ENCODE data around the gene LRBA. TPM values are rescaled to one million over a fixed set of nuclear protein-coding genes. Genes with fewer than 3 reads are reported as not detected.
A peak's percentile ranks its signal among the peaks of the same experiment; 100 is the strongest.

The LRBA gene
- total and polyA plus RNA-seq, 5 donors from 2014 or later: 23.0 to 95.3 (median 25.4) TPM

DNA sequence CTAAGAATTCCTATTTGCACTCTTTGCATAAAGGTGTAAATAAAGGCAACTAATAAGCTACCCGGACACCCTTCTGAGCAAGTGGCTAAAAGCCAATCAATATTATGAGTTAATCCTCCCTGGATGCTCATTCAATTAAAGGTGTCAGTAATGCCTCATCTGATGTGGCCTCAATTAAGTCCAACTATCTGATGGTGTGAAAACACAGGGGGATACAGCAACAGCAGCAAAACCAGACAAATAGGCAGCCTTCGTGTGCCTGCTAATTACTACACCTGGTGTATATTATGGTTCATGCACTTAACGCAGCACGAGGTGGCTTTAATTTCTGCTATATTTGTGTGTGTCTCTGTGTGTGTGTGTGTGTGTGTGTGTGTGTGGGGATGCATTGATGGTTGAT lies 692.4 kb downstream of the LRBA start:
- no peaks in the 10 kb centered on the region for H3K9me3 ChIP-seq (ENCODE audit: control insufficient read depth in 2 of 2, low read length in 2 of 2)
- H3K4me1 ChIP-seq (ENCODE audit: control insufficient read depth, insufficient read depth, low read length, poor library complexity, severe bottlenecking): no peaks in the 10 kb centered on the region
- peaks cover 0 to 1% (median 0%) of the 10 kb centered on the region in 7 donors for H3K9me3 Mint-ChIP-seq
- ATAC-seq (ENCODE audit: low read depth in 2 of 2): no peak
- no peaks in the 10 kb centered on the region for H3K27me3 ChIP-seq (ENCODE audit: control insufficient read depth, insufficient read depth, low read length)
- H3K27ac Mint-ChIP-seq: no peak overlapping the region
- peaks cover 0 to 7% (median 0%) of the 10 kb centered on the region in 4 donors for H3K4me1 Mint-ChIP-seq
- H3K4me3 Mint-ChIP-seq: no peak overlapping the region
- no peak for DNase-seq
- H3K36me3 ChIP-seq (ENCODE audit: control insufficient read depth, insufficient read depth, low read length): peaks cover 24% of the 10 kb centered on the region
- H3K27ac ChIP-seq (ENCODE audit: insufficient read depth, low read length, poor library complexity, severe bottlenecking): no peak overlapping the region
- H3K27me3 Mint-ChIP-seq: no peaks in the 10 kb centered on the region
- H3K36me3 Mint-ChIP-seq: peaks cover 36% of the 10 kb centered on the region
- H3K4me3 ChIP-seq (ENCODE audit: low read depth, low read length): no peak overlapping the region

DNA sequence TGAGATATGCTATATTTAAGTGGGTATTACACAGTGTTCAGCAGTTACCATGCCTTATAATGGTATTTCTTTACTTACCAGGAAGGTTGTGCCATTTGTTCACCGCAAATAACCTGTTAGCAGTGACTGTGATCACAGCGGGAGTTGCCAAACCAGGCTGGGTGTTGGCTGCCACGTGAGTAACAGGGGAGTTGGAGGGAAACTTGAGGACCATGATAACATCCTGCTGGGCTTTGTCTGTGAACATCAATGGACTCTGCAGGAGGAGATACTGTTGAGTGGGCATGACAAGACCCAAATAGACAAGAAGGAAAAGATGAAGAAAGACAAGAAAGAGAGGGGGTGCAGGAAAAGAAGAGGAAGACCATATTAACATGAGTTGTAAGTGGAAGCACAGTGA lies 694.0 kb downstream of the LRBA start:
- Mint-ChIP-seq H3K9me3 (peaks cover 0 to 1% (median 0%) of the 10 kb centered on the region in 7 donors), H3K4me1 (peaks cover 0 to 8% (median 4%) of the 10 kb centered on the region in 4 donors), H3K27ac (peak overlapping the region in 2 of 3 donors; percentile 5 to 17), H3K4me3 (no peak overlapping the region), H3K27me3 (no peaks in the 10 kb centered on the region), H3K36me3 (peaks cover 40% of the 10 kb centered on the region)
- Histone ChIP-seq H3K27ac (ENCODE audit: insufficient read depth, low read length, poor library complexity, severe bottlenecking) (no peak overlapping the region), H3K9me3 (ENCODE audit: control insufficient read depth in 2 of 2, low read length in 2 of 2) (no peaks in the 10 kb centered on the region), H3K27me3 (ENCODE audit: control insufficient read depth, insufficient read depth, low read length) (no peaks in the 10 kb centered on the region), H3K36me3 (ENCODE audit: control insufficient read depth, insufficient read depth, low read length) (peaks cover 27% of the 10 kb centered on the region), H3K4me1 (ENCODE audit: control insufficient read depth, insufficient read depth, low read length, poor library complexity, severe bottlenecking) (no peaks in the 10 kb centered on the region), H3K4me3 (ENCODE audit: low read depth, low read length) (no peak overlapping the region)
- DNase-seq (no peak), ATAC-seq (ENCODE audit: low read depth in 2 of 2) (no peak)

DNA sequence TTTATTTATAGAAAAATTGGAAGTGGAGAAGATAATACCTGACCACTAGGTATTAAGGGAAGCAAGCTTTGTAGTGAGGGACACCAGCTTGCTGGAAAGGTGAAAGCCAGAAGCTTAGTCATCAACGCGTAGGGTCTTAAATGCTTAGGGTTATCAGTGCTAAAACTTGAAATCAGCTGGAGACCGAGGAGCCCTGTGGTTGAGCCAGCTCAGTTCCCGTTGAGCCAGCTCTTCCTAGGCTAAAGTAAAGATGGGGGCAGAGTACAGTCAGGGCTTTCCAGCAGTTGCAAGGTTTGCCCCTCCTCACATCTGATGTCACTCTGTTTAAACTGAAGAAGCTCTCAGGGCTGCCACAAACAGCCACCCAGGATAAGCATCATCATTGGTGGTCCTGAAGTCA lies 696.1 kb downstream of the LRBA start:
- ATAC-seq (ENCODE audit: low read depth in 2 of 2): no peak
- DNase-seq: no peak
- Mint-ChIP-seq H3K4me1 (peaks cover 0 to 8% (median 4%) of the 10 kb centered on the region in 4 donors), H3K27me3 (no peaks in the 10 kb centered on the region), H3K9me3 (no peaks in the 10 kb centered on the region), H3K27ac (no peak overlapping the region), H3K4me3 (no peak overlapping the region), H3K36me3 (peaks cover 41% of the 10 kb centered on the region)
- no peaks in the 10 kb centered on the region for H3K27me3 ChIP-seq (ENCODE audit: control insufficient read depth, insufficient read depth, low read length)
- no peak overlapping the region for H3K27ac ChIP-seq (ENCODE audit: insufficient read depth, low read length, poor library complexity, severe bottlenecking)
- no peaks in the 10 kb centered on the region for H3K9me3 ChIP-seq (ENCODE audit: control insufficient read depth in 2 of 2, low read length in 2 of 2)
- no peak overlapping the region for H3K4me3 ChIP-seq (ENCODE audit: low read depth, low read length)
- no peaks in the 10 kb centered on the region for H3K4me1 ChIP-seq (ENCODE audit: control insufficient read depth, insufficient read depth, low read length, poor library complexity, severe bottlenecking)
- peaks cover 26% of the 10 kb centered on the region for H3K36me3 ChIP-seq (ENCODE audit: control insufficient read depth, insufficient read depth, low read length)

DNA sequence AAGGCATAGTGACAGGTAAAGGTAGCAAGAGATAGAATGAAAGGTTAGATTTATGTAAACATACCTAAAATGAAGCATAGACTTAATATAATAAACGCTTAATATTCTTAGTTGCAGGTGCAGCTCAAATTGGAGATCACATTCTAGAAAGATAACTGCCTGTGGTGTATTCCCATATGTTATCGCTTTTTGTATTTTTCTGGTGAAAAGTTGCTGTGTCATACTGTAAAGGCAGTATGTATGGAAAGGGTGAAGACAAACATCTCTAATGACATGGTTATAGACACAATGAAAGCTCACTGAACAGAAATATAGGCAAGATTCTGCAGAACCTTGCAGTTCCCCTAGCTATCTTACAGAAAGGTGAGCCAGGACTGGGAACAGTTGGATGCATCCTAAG lies 696.6 kb downstream of the LRBA start:
- Histone ChIP-seq H3K4me1 (ENCODE audit: control insufficient read depth, insufficient read depth, low read length, poor library complexity, severe bottlenecking) (no peaks in the 10 kb centered on the region), H3K36me3 (ENCODE audit: control insufficient read depth, insufficient read depth, low read length) (peaks cover 26% of the 10 kb centered on the region), H3K27me3 (ENCODE audit: control insufficient read depth, insufficient read depth, low read length) (no peaks in the 10 kb centered on the region), H3K4me3 (ENCODE audit: low read depth, low read length) (no peak overlapping the region), H3K27ac (ENCODE audit: insufficient read depth, low read length, poor library complexity, severe bottlenecking) (no peak overlapping the region), H3K9me3 (ENCODE audit: control insufficient read depth in 2 of 2, low read length in 2 of 2) (no peaks in the 10 kb centered on the region)
- no peak overlapping the region for H3K4me3 Mint-ChIP-seq
- no peaks in the 10 kb centered on the region for H3K27me3 Mint-ChIP-seq
- DNase-seq: no peak
- peaks cover 41% of the 10 kb centered on the region for H3K36me3 Mint-ChIP-seq
- no peak for ATAC-seq (ENCODE audit: low read depth in 2 of 2)
- H3K9me3 Mint-ChIP-seq: no peaks in the 10 kb centered on the region
- peaks cover 0 to 8% (median 4%) of the 10 kb centered on the region in 4 donors for H3K4me1 Mint-ChIP-seq
- H3K27ac Mint-ChIP-seq: no peak overlapping the region

DNA sequence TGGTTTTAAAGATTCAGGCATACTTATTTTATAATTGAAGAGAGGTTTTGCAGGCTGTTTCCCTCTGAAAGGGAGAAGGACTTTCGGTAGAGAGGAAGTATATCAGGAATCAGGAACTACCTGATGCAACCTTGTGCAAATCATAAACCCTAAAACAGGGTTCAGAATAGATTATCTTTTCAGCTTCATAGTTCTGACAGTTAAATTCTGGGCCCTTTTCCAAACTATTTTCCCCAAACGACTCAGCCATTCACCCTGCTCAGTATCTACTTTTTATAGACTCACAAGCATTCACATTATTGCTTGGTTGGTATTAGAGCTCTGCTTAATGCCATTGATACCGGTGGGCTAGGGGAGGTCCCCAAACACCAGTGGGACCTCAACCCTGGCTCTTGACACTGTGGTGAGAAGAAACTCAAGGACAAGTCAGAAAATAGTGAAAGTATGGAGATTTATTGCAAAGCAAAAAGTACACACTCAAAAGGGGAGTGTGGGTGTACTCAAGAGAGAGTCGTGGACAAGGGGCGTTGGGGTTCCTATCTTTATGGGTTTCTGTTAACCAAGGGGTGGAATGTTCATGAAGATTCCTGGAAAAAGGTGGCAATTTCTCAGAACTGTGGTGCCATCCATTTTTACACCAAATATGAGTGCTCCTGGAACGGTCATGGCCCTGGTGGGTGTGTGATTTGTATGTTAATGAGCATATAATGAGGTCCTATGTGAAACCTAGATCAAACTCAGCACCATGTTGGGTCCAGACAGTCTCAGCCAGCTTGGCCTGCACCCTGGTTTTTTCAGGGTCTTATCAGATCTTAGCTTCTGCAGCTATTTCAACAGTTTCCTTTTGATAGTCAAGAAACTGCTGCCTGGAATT lies 698.5 kb downstream of the LRBA start:
- H3K4me3 ChIP-seq (ENCODE audit: low read depth, low read length): no peak overlapping the region
- Mint-ChIP-seq H3K27me3 (no peaks in the 10 kb centered on the region), H3K9me3 (no peaks in the 10 kb centered on the region), H3K36me3 (peaks cover 41% of the 10 kb centered on the region), H3K4me3 (no peak overlapping the region), H3K4me1 (peaks cover 0 to 8% (median 4%) of the 10 kb centered on the region in 4 donors), H3K27ac (peak overlapping the region in 1 of 3 donors; percentile 2)
- DNase-seq (no peak), ATAC-seq (ENCODE audit: low read depth in 2 of 2) (no peak)
- H3K36me3 ChIP-seq (ENCODE audit: control insufficient read depth, insufficient read depth, low read length): peaks cover 26% of the 10 kb centered on the region
- no peaks in the 10 kb centered on the region for H3K9me3 ChIP-seq (ENCODE audit: control insufficient read depth in 2 of 2, low read length in 2 of 2)
- H3K4me1 ChIP-seq (ENCODE audit: control insufficient read depth, insufficient read depth, low read length, poor library complexity, severe bottlenecking): no peaks in the 10 kb centered on the region
- no peak overlapping the region for H3K27ac ChIP-seq (ENCODE audit: insufficient read depth, low read length, poor library complexity, severe bottlenecking)
- H3K27me3 ChIP-seq (ENCODE audit: control insufficient read depth, insufficient read depth, low read length): no peaks in the 10 kb centered on the region

- DNase-seq: no peak
- H3K27me3 ChIP-seq (ENCODE audit: control insufficient read depth, insufficient read depth, low read length): no peaks in the 10 kb centered on the region
- Mint-ChIP-seq H3K4me3 (no peak overlapping the region), H3K4me1 (peaks cover 0 to 7% (median 2%) of the 10 kb centered on the region in 4 donors), H3K27me3 (no peaks in the 10 kb centered on the region), H3K27ac (no peak overlapping the region), H3K9me3 (no peaks in the 10 kb centered on the region), H3K36me3 (peaks cover 36% of the 10 kb centered on the region)
- H3K4me3 ChIP-seq (ENCODE audit: low read depth, low read length): no peak overlapping the region
- H3K9me3 ChIP-seq (ENCODE audit: control insufficient read depth in 2 of 2, low read length in 2 of 2): no peaks in the 10 kb centered on the region
- H3K27ac ChIP-seq (ENCODE audit: insufficient read depth, low read length, poor library complexity, severe bottlenecking): no peak overlapping the region
- peaks cover 31% of the 10 kb centered on the region for H3K36me3 ChIP-seq (ENCODE audit: control insufficient read depth, insufficient read depth, low read length)
- no peak for ATAC-seq (ENCODE audit: low read depth in 2 of 2)
- H3K4me1 ChIP-seq (ENCODE audit: control insufficient read depth, insufficient read depth, low read length, poor library complexity, severe bottlenecking): no peaks in the 10 kb centered on the region
Measured at GRCh38 chr4:150315691-150316090, 699.4 kb downstream of the LRBA start.

- Mint-ChIP-seq H3K27ac (no peak overlapping the region), H3K9me3 (no peaks in the 10 kb centered on the region), H3K27me3 (no peaks in the 10 kb centered on the region), H3K4me3 (no peak overlapping the region), H3K36me3 (peaks cover 36% of the 10 kb centered on the region), H3K4me1 (peaks cover 0 to 7% (median 2%) of the 10 kb centered on the region in 4 donors)
- H3K4me1 ChIP-seq (ENCODE audit: control insufficient read depth, insufficient read depth, low read length, poor library complexity, severe bottlenecking): no peaks in the 10 kb centered on the region
- H3K27ac ChIP-seq (ENCODE audit: insufficient read depth, low read length, poor library complexity, severe bottlenecking): no peak overlapping the region
- H3K27me3 ChIP-seq (ENCODE audit: control insufficient read depth, insufficient read depth, low read length): no peaks in the 10 kb centered on the region
- no peaks in the 10 kb centered on the region for H3K9me3 ChIP-seq (ENCODE audit: control insufficient read depth in 2 of 2, low read length in 2 of 2)
- DNase-seq (no peak), ATAC-seq (ENCODE audit: low read depth in 2 of 2) (no peak)
- H3K4me3 ChIP-seq (ENCODE audit: low read depth, low read length): no peak overlapping the region
- peaks cover 30% of the 10 kb centered on the region for H3K36me3 ChIP-seq (ENCODE audit: control insufficient read depth, insufficient read depth, low read length)
Measured at GRCh38 chr4:150315175-150315574, 699.9 kb downstream of the LRBA start.

DNA sequence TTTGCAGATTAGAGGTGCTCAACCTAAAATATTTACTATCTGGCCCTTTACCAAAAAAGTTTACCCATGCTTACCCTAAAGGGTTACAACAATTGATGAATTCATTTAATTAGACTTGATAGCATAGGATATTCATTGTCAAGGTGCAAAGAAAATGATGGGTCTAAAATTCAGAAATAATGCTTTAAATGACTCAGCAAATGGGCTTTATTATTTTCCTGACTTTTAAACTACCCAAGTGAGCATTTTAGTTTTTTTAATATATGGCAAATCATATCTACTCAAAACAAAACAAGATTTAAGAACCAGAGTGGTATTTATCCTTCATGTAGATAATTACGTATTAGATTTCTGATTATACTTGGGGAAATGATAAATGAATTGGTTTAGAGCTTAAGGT lies 701.1 kb downstream of the LRBA start:
- Mint-ChIP-seq H3K4me1 (peaks cover 0 to 7% (median 1%) of the 10 kb centered on the region in 4 donors), H3K27me3 (no peaks in the 10 kb centered on the region), H3K9me3 (no peaks in the 10 kb centered on the region), H3K36me3 (peaks cover 31% of the 10 kb centered on the region), H3K4me3 (no peak overlapping the region), H3K27ac (no peak overlapping the region)
- Histone ChIP-seq H3K27ac (ENCODE audit: insufficient read depth, low read length, poor library complexity, severe bottlenecking) (no peak overlapping the region), H3K4me3 (ENCODE audit: low read depth, low read length) (no peak overlapping the region), H3K9me3 (ENCODE audit: control insufficient read depth in 2 of 2, low read length in 2 of 2) (no peaks in the 10 kb centered on the region), H3K4me1 (ENCODE audit: control insufficient read depth, insufficient read depth, low read length, poor library complexity, severe bottlenecking) (no peaks in the 10 kb centered on the region), H3K27me3 (ENCODE audit: control insufficient read depth, insufficient read depth, low read length) (no peaks in the 10 kb centered on the region), H3K36me3 (ENCODE audit: control insufficient read depth, insufficient read depth, low read length) (peaks cover 35% of the 10 kb centered on the region)
- DNase-seq (no peak), ATAC-seq (ENCODE audit: low read depth in 2 of 2) (no peak)

Measured in CD4-positive, CD25-positive, alpha-beta regulatory T cell (primary cell).